ENCODE data around the gene C1QTNF1.

DNA sequence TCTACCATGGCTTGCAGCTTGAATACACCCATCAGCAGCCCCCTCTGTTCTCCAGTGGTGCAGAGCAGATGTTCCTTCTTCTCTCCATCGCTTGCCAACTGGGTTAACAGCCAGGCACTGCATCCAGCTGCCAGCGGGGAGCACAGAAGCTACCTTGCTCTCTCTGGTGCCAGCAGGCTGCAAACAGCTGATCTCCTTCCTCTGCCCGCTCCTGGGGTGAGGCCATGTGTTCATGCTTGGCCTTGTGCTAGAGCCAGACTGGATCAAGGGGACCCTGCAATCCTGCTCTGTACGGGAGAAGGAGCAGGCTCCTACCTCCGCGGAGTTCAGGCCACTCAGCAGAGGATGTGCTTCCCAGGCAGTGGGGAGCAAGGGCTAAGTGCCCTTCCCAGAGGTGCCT lies 26.6 kb downstream of the C1QTNF1 start:
- TF ChIP-seq ZFP3 (CRISPR knock-in tag; IDR thresholded peaks at IDR 0.05) = no peak
- no peak for TF ChIP-seq ZNF565 (CRISPR knock-in tag; conservative IDR thresholded peaks at IDR 0.05; ENCODE audit: low read depth)
- TF ChIP-seq RARB (CRISPR knock-in tag; IDR thresholded peaks at IDR 0.05) = no peak
- no peak for TF ChIP-seq CSDC2 (CRISPR knock-in tag; IDR thresholded peaks at IDR 0.05)
- no peak for TF ChIP-seq ESRRG (CRISPR knock-in tag; IDR thresholded peaks at IDR 0.05)
- TF ChIP-seq, protein P1, sequence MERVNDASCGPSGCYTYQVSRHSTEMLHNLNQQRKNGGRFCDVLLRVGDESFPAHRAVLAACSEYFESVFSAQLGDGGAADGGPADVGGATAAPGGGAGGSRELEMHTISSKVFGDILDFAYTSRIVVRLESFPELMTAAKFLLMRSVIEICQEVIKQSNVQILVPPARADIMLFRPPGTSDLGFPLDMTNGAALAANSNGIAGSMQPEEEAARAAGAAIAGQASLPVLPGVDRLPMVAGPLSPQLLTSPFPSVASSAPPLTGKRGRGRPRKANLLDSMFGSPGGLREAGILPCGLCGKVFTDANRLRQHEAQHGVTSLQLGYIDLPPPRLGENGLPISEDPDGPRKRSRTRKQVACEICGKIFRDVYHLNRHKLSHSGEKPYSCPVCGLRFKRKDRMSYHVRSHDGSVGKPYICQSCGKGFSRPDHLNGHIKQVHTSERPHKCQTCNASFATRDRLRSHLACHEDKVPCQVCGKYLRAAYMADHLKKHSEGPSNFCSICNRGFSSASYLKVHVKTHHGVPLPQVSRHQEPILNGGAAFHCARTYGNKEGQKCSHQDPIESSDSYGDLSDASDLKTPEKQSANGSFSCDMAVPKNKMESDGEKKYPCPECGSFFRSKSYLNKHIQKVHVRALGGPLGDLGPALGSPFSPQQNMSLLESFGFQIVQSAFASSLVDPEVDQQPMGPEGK (CRISPR knock-in tag; IDR thresholded peaks at IDR 0.05; ENCODE audit: borderline replicate concordance) = no peak
- TF ChIP-seq, protein P2, sequence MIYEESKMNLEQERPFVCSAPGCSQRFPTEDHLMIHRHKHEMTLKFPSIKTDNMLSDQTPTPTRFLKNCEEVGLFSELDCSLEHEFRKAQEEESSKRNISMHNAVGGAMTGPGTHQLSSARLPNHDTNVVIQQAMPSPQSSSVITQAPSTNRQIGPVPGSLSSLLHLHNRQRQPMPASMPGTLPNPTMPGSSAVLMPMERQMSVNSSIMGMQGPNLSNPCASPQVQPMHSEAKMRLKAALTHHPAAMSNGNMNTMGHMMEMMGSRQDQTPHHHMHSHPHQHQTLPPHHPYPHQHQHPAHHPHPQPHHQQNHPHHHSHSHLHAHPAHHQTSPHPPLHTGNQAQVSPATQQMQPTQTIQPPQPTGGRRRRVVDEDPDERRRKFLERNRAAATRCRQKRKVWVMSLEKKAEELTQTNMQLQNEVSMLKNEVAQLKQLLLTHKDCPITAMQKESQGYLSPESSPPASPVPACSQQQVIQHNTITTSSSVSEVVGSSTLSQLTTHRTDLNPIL (CRISPR knock-in tag; IDR thresholded peaks at IDR 0.05; ENCODE audit: low read depth) = no peak
- TF ChIP-seq TOX (CRISPR knock-in tag; IDR thresholded peaks at IDR 0.05; ENCODE audit: borderline replicate concordance) = no peak

Data from SK-N-SH treated with all-trans-retinoic acid at 6 μM for 48 hours (cell line).